ENCODE measurements around the gene ABTB2. TPM values are rescaled to one million over a fixed set of nuclear protein-coding genes. Genes with fewer than 3 reads are reported as not detected.

The ABTB2 gene
- polyA plus RNA-seq, 1 of the 3 experiments (the other 2 are of a cell fraction), result 7.8 TPM

- Histone ChIP-seq H2AFZ (ENCODE audit: low read depth) (no peak overlapping the region), H3K9ac (no peak overlapping the region), H3K4me3 (ENCODE audit: low read depth in 2 of 2, low read length in 1 of 2) (no peak overlapping the region), H3F3A (replicated peaks; ENCODE audit: insufficient read depth) (no peaks in the 10 kb centered on the region), H3K4me1 (ENCODE audit: control insufficient read depth in 1 of 2, insufficient read depth in 2 of 2, low read depth in 1 of 2, low read length in 1 of 2) (peaks cover 0 to 28% of the 10 kb centered on the region in 2 experiments; a peak in 3 of 4 replicates), H3K27me3 (ENCODE audit: insufficient read depth) (no peaks in the 10 kb centered on the region), H3K79me2 (ENCODE audit: insufficient read depth) (no peaks in the 10 kb centered on the region), H3K36me3 (replicated peaks in 1 of 2; ENCODE audit: control insufficient read depth in 1 of 2, insufficient read depth in 2 of 2, low read length in 1 of 2) (peaks cover 23 to 77% of the 10 kb centered on the region in 2 experiments), H3K9me2 (no peaks in the 10 kb centered on the region), H3K27ac (ENCODE audit: low read depth in 2 of 2, low read length in 1 of 2) (no peak overlapping the region), H3K9me3 (no peaks in the 10 kb centered on the region), H3K4me2 (no peak overlapping the region), H4K20me1 (ENCODE audit: insufficient read depth) (no peaks in the 10 kb centered on the region)
- TF ChIP-seq TCF12 (IDR thresholded peaks at IDR 0.05) (no peak), GABPA (IDR thresholded peaks at IDR 0.05; ENCODE audit: low read depth) (no peak), ZBTB33 (IDR thresholded peaks at IDR 0.05; ENCODE audit: borderline replicate concordance, low read depth) (no peak), MAX (IDR thresholded peaks at IDR 0.05; ENCODE audit: low read depth) (no peak), NRF1 (IDR thresholded peaks at IDR 0.05; ENCODE audit: low read depth, low read length) (no peak), USF2 (IDR thresholded peaks at IDR 0.05; ENCODE audit: borderline replicate concordance, low read depth, low read length) (no peak), FOXM1 (IDR thresholded peaks at IDR 0.05; ENCODE audit: low read depth) (no peak), JUND (IDR thresholded peaks at IDR 0.05) (no peak)
- ChIA-PET POLR2A (interaction anchor here (1.6 to 2.5 kb wide), 2 partner anchors 11 to 208 kb away, joined by 6 to 13 read pairs; partner anchors contain the start of gene ABTB2), CTCF (interaction anchor here (0.7 to 5.7 kb wide), 8 partner anchors 13 to 1242 kb away, joined by 3 to 61 read pairs (median 9); no protein-coding TSS in a partner anchor)
- no peak for DNase-seq
- 98% methylated on average over 4 of the region's 7 CpGs for WGBS (ENCODE audit: low lambda C conversion rate)
Observed at GRCh38 chr11:34149274-34149673, 208.5 kb downstream of the ABTB2 start.

GRCh38 chr11:34148504-34149165 is 209.2 kb downstream of the ABTB2 start:
- H3K27me3 ChIP-seq (ENCODE audit: insufficient read depth), result no peaks in the 10 kb centered on the region
- no peaks in the 10 kb centered on the region for H3K9me2 ChIP-seq
- 96% methylated on average over 11 of the region's 16 CpGs for WGBS (ENCODE audit: low lambda C conversion rate)
- H3K27ac ChIP-seq (ENCODE audit: low read depth in 2 of 2, low read length in 1 of 2), result no peak overlapping the region
- H3K9ac ChIP-seq, result no peak overlapping the region
- no peak overlapping the region for H3K4me2 ChIP-seq
- no peak overlapping the region for H3K4me3 ChIP-seq (ENCODE audit: low read depth in 2 of 2, low read length in 1 of 2)
- CTCF ChIA-PET, result interaction anchor here (0.7 to 5.7 kb wide), 8 partner anchors 13 to 296 kb away, joined by 3 to 61 read pairs (median 8); no protein-coding TSS in a partner anchor
- H3K36me3 ChIP-seq (replicated peaks in 1 of 2; ENCODE audit: control insufficient read depth in 1 of 2, insufficient read depth in 2 of 2, low read length in 1 of 2), result peaks cover 26 to 78% of the 10 kb centered on the region in 2 experiments
- POLR2A ChIA-PET, result interaction anchor here (2.5 kb wide), 1 partner anchor 209 kb away, joined by 13 read pairs; the partner anchor contains the start of gene ABTB2
- H2AFZ ChIP-seq (ENCODE audit: low read depth), result no peak overlapping the region
- H3K4me1 ChIP-seq (ENCODE audit: control insufficient read depth in 1 of 2, insufficient read depth in 2 of 2, low read depth in 1 of 2, low read length in 1 of 2), result peaks cover 0 to 28% of the 10 kb centered on the region in 2 experiments; a peak in 3 of 4 replicates
- no peaks in the 10 kb centered on the region for H3F3A ChIP-seq (replicated peaks; ENCODE audit: insufficient read depth)
- H4K20me1 ChIP-seq (ENCODE audit: insufficient read depth), result no peaks in the 10 kb centered on the region
- DNase-seq, result no peak
- no peaks in the 10 kb centered on the region for H3K9me3 ChIP-seq
- no peaks in the 10 kb centered on the region for H3K79me2 ChIP-seq (ENCODE audit: insufficient read depth)
- TF ChIP-seq REST (IDR thresholded peaks at IDR 0.05; ENCODE audit: low read depth, low read length) (no peak), IRF3 (IDR thresholded peaks at IDR 0.05; ENCODE audit: low read depth, low read length) (no peak), RAD21 (IDR thresholded peaks at IDR 0.05; ENCODE audit: low read length) (no peak), RFX5 (IDR thresholded peaks at IDR 0.05; ENCODE audit: low read length) (no peak), CTCF (IDR thresholded peaks at IDR 0.05) (no peak), ZBTB33 (IDR thresholded peaks at IDR 0.05; ENCODE audit: borderline replicate concordance, low read depth) (no peak)

Data from SK-N-SH (cell line).